Tibial artery (tissue), 4 donors: ENCODE results near the gene HOXA7.

ENCODE experiments used
- DNase-seq, 2 donors: peaks; one replicate each; pipeline ENCODE4 v3.0.0-alpha.2; 2019
- H3K27ac ChIP-seq, 2 donors: fragments of 200-600 bp; sonication (generic) in 1 of 2; 1 replicate in 1 of 2; 2 replicates in 1 of 2; pipeline ENCODE4 v1.5.1; 2018 to 2019; ENCODE audit warnings: mild to moderate bottlenecking in 1 of 2
- H3K27me3 ChIP-seq, 2 donors: fragments of 200-600 bp; sonication (generic) in 1 of 2; one replicate each; pipeline versions ENCODE4 v1.5.1 to v1.6.0; 2016 to 2019
- H3K36me3 ChIP-seq, 3 donors: fragments of 200-600 bp; sonication (generic) in 2 of 3; one replicate each; pipeline ENCODE4 v1.5.1; 2016 to 2019; ENCODE audit warnings: mild to moderate bottlenecking in 2 of 3
- H3K4me1 ChIP-seq, 4 donors: fragments of 200-600 bp; sonication (generic) in 2 of 4; 1 replicate in 3 of 4; 2 replicates in 1 of 4; pipeline ENCODE4 v1.5.1; 2016 to 2019
- H3K4me3 ChIP-seq, 2 donors: fragments of 200-600 bp; sonication (generic) in 1 of 2; 1 replicate in 1 of 2; 2 replicates in 1 of 2; pipeline ENCODE4 v1.5.1; 2018 to 2019; ENCODE audit warnings: mild to moderate bottlenecking in 2 of 2
- H3K9me3 ChIP-seq, 3 donors: fragments of 200-600 bp; sonication (generic) in 1 of 3; one replicate each; pipeline ENCODE4 v1.5.1; 2016 to 2019
- CTCF ChIP-seq, 2 experiments: fragments of 200-600 bp in 1 of 2; fragments of 450-650 bp in 1 of 2; IDR thresholded peaks; one replicate each; pipeline ENCODE4 v1.5.1; 2017 to 2019; ENCODE audit warnings: antibody characterized with exemption in 2 of 2, mild to moderate bottlenecking in 1 of 2, moderate library complexity in 1 of 2
- intact Hi-C: fragments of 100-400 bp; cut with DNase I; formaldehyde crosslinking; loops from one replicate; pipeline ENCODE4 v1.15.0; 2023; ENCODE audit warnings: low total_unique reads

The HOXA7 gene

DNA sequence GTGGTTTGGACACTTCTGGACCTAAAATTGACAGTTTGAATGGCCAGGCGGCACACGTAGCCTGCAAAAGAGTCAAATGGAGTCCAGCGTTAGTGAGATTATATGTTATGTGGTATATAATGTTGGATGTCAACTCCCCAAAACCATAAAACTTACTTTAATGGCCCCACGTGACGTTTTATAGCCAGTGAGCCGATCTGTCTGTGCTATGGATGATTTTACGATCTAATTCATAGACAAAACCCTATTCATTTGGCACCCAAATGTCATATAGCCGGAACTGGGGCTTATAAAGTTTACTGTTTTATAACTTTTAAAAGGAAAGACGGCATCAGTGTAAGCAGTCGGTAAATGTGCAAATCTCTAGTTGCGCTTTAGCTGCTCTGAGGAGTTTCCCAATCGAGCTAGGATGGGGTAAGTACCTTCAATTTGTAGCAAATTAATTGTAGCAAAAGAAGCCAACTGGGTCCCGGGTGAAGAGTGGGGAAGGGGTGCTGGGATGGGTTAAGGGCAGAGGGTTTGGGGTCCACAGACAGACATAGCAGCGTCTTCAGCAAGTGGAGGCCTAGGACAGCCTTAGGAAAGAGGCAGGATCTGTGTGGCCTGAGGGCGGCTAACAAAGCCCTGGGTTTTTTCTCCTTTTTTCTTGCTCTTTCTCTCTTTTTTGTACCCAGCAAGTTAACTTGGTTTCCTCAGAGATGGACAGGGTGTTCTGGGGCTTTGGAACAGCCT lies 16.2 kb downstream of the HOXA7 start:
- no peak for TF ChIP-seq CTCF (IDR thresholded peaks at IDR 0.05)
- peaks cover 43 to 46% (median 45%) of the 10 kb centered on the region in 3 donors for H3K36me3 ChIP-seq
- H3K27ac ChIP-seq: no peak overlapping the region
- intact Hi-C loops: loop anchor here (5.0 kb wide), 1 partner anchor 43 kb away; the partner anchor contains the start of gene HOXA1
- no peak overlapping the region for H3K4me3 ChIP-seq
- no peaks in the 10 kb centered on the region for H3K27me3 ChIP-seq
- DNase-seq: no peak
- H3K4me1 ChIP-seq: peaks cover 0 to 21% (median 12%) of the 10 kb centered on the region in 4 donors
- H3K9me3 ChIP-seq: no peaks in the 10 kb centered on the region

- no peak for TF ChIP-seq CTCF (IDR thresholded peaks at IDR 0.05)
- peak in 1 of 2 donors; percentile 62 for DNase-seq
- peaks cover 35 to 39% (median 37%) of the 10 kb centered on the region in 3 donors for H3K36me3 ChIP-seq
- H3K4me3 ChIP-seq: no peak overlapping the region
- H3K27ac ChIP-seq: peak overlapping the region in 1 of 2 donors; percentile 20
- H3K4me1 ChIP-seq: peaks cover 0 to 27% (median 12%) of the 10 kb centered on the region in 4 donors
- no peaks in the 10 kb centered on the region for H3K9me3 ChIP-seq
- H3K27me3 ChIP-seq: no peaks in the 10 kb centered on the region
- intact Hi-C loops: loop anchor here (5.0 kb wide), 1 partner anchor 42 kb away; the partner anchor contains the start of gene HOXA1
These were observed 16.9 kb downstream of the HOXA7 start for GRCh38 chr7:27139334-27140125.

- Histone ChIP-seq H3K4me1 (peaks cover 0 to 32% (median 14%) of the 10 kb centered on the region in 4 donors), H3K27ac (peak overlapping the region; percentile 9 to 20), H3K4me3 (no peak overlapping the region), H3K27me3 (no peaks in the 10 kb centered on the region), H3K9me3 (no peaks in the 10 kb centered on the region), H3K36me3 (peaks cover 30 to 33% (median 32%) of the 10 kb centered on the region in 3 donors)
- DNase-seq: no peak
- TF ChIP-seq CTCF (IDR thresholded peaks at IDR 0.05): no peak
- intact Hi-C loops: no loop called here
These were observed 17.5 kb downstream of the HOXA7 start for GRCh38 chr7:27138985-27139333.

DNA sequence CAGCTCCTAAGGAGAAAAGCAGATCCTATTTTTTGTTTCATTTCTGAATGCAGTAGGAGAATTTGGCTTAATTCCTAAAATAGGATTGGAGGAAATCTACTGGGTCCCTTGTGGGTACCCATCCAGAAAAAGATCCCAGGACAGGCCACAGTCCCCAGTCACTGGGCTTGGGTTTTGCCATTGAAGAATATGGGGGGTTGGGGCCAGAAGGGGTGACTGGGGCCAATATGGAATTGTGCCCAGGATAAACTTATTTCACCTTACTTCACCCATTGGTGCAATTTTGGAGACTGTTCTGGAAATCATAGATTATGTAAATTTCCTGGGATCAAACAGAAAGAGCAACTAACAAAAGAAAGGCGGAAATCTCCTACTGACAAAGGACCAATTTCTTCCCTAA lies 18.0 kb downstream of the HOXA7 start:
- H3K4me3 ChIP-seq: no peak overlapping the region
- intact Hi-C loops: no loop called here
- no peak for DNase-seq
- no peak for TF ChIP-seq CTCF (IDR thresholded peaks at IDR 0.05)
- H3K27ac ChIP-seq: peak overlapping the region; percentile 9 to 20
- peaks cover 0 to 32% (median 15%) of the 10 kb centered on the region in 4 donors for H3K4me1 ChIP-seq
- no peaks in the 10 kb centered on the region for H3K9me3 ChIP-seq
- peaks cover 25 to 28% (median 28%) of the 10 kb centered on the region in 3 donors for H3K36me3 ChIP-seq
- H3K27me3 ChIP-seq: no peaks in the 10 kb centered on the region

DNA sequence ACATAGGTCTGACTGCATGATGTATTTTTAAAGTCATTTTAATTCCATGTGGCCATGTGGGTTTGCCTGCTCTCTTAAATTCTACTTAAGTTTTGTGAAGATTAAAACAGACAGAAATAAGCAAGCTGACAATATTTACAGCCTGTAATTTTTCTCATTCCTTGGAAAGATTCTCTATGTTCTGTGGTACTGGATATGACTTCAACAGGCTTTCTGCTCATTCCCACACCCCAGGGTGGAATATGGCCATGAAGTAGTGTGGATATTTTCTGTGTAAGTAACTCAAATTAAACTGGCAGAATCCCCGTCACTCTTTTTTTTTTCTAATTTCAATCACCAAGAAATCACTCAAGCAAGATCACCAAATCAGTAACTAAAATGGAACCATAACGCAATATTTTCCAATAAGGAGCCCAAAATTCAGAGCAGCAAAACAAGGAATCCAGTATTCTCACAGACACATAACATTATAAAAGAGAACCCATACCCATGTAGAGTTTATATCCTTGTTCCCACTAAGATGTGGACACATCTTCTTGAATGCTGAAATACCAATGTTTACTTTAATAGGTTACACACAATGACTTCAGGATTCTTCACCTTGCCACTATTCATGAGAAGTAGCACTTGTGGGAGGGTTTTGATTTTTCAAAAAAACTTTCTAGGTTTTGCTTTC lies 18.7 kb downstream of the HOXA7 start:
- intact Hi-C loops: no loop called here
- Histone ChIP-seq H3K27ac (peak overlapping the region in 1 of 2 donors; percentile 16), H3K27me3 (no peaks in the 10 kb centered on the region), H3K4me1 (peaks cover 0 to 32% (median 15%) of the 10 kb centered on the region in 4 donors), H3K9me3 (no peaks in the 10 kb centered on the region), H3K36me3 (peaks cover 18 to 23% (median 21%) of the 10 kb centered on the region in 3 donors), H3K4me3 (no peak overlapping the region)
- DNase-seq: no peak
- no peak for TF ChIP-seq CTCF (IDR thresholded peaks at IDR 0.05)
